GM12801 (cell line): Measurements from ENCODE around the gene MTG1.

Source experiments
- TF ChIP-seq, protein P1 (sequence below): IDR thresholded peaks from one replicate; pipeline ENCODE4 v1.5.1; 2011; ENCODE audit warnings: control low read depth; ENCODE audit not compliant: insufficient read length; ENCODE audit errors: extremely low read depth

The MTG1 gene

DNA sequence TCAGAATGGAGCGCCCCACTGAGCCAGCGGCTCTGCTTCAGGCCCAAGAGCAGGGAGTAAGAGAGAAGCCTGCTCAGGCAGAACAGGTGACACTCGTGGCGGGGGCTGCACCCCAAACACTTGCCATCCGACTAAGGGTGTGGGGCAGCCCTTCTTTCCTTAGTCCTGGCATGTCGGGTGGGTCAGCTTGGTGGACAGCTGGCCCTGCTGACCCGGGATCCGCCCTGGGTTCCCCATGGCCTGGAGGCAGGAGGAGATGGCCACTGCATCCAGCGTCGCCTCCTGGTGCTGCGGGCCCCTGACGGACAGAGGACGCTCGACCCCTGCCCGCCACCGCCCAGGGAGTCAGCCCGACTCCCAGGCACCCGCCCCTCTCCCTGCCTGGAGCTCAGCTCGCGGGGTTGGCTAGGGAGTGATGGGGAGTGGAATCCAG, 16.1 kb upstream of the MTG1 start:
- TF ChIP-seq, protein P1, sequence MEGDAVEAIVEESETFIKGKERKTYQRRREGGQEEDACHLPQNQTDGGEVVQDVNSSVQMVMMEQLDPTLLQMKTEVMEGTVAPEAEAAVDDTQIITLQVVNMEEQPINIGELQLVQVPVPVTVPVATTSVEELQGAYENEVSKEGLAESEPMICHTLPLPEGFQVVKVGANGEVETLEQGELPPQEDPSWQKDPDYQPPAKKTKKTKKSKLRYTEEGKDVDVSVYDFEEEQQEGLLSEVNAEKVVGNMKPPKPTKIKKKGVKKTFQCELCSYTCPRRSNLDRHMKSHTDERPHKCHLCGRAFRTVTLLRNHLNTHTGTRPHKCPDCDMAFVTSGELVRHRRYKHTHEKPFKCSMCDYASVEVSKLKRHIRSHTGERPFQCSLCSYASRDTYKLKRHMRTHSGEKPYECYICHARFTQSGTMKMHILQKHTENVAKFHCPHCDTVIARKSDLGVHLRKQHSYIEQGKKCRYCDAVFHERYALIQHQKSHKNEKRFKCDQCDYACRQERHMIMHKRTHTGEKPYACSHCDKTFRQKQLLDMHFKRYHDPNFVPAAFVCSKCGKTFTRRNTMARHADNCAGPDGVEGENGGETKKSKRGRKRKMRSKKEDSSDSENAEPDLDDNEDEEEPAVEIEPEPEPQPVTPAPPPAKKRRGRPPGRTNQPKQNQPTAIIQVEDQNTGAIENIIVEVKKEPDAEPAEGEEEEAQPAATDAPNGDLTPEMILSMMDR, result no peak

DNA sequence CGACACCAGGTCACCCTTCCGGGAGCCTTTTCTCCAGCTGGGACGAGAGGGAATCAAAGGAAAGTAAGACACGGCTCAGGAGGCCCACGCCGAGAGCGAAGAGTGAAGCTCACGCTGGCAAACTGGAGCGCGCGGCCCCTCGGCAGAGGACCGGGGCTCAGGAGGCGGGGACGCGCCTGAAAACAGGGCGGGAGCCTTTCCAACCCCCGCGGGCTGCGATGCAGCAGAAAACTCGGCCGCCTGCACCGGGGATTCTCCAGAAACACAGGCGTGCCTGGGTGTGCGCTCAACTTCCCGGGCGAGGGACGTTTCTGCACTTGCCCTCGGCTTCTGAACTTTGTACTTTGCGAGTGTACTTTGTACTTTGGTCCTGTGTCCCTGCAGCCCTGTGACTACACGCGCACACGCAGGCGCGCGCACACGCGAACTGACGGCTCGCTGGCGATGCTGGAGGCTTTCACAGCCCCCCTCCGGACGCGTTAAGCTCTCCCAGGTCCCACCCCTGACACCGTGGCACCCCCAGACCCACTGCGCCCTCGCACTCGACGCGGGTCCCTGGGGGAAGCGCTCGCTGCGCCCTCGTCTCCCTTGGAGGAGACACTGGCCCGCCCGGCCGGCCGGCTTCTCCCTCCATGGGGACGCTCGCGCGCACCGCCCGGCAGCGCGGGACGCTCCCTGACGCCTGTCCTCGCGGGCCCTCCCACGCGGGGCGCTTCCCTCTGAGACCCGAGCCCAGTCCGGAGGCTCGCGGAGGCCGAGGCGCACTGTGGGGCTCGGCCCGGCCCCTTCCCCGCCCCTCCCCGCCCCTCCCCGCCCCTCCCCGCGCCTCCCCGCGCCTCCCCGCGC, 15.5 kb upstream of the MTG1 start:
- TF ChIP-seq, protein P1, result no peak

DNA sequence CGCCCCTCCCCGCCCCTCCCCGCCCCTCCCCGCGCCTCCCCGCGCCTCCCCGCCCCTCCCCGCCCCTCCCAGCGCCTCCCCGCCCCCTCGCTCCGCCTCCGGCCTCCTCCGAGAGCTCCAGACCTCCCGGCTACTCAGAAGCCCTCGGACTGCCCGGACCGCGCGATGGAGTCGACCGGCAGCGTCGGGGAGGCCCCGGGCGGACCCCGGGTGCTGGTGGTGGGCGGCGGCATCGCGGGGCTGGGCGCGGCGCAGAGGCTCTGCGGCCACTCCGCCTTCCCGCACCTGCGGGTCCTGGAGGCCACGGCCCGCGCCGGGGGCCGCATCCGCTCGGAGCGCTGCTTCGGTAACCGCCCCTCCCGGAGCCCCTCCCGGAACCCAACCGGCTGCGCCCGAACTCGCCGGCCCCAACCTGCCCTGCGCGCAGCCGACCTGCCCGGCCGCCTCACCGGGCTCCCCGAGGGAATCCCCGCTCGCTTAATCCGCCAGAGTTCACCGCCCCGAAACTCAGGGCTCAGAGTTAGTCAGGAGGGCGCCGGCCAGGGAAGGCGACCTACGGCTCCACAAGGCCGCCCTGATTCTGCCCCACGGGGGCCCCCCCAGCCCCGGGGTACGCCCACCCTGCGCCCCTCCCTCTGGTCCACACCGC, 14.7 kb upstream of the MTG1 start, which contains the start of gene PAOX:
Gene PAOX (plus strand): TSS at position 111 of the 649 bp plus-strand sequence. CDS start 55 bp downstream, at position 166.
- TF ChIP-seq, protein P1, result no peak

DNA sequence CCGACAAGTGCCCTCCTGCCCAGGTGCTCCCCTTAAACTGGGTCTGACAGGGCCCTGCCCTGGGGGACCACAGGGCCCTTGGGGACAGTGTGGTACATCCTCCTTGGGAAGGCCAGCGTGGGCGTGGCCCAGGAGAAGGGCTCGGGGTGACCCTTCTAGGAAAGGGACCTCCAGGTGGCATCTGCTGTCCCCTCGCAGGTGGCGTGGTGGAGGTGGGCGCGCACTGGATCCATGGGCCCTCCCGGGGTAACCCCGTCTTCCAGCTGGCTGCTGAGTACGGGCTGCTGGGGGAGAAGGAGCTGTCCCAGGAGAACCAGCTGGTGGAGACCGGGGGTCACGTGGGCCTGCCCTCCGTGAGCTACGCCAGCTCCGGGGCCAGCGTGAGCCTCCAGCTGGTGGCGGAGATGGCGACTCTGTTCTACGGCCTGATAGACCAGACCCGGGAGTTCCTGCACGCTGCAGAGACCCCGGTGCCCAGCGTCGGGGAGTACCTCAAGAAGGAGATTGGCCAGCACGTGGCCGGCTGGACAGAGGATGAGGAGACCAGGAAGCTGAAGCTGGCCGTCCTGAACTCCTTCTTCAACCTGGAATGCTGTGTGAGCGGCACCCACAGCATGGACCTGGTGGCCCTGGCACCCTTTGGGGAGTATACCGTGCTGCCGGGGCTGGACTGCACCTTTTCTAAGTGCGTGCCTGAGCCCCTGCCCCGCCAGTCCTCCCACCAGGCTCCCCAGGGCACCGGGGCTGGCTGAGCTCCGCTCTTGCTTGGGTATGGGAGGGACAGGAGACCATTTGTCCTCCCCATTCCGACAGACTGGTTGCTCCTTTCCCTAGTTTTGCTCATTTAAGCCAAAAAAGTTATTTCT, 13.9 kb upstream of the MTG1 start:
- TF ChIP-seq, protein P1, result no peak

DNA sequence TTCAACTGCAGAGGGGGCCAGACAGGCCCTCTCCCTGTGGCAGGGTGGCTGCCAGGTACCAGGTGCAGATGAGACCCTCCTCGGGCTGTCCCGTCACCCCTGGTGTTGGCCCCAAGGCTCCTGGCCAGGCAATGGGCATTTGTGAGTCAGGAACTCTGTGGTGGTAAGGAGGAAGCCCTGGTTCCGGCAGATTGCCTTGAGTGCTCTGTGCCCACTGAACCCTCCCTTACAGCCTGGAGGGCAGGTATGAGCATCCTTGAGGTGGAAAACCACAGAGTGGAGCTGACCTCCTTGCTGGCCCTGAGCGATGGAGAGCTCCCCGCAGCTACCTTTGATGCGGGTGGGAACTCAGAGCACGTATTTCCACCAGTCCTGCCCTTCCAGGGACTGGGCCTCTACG, 12.9 kb upstream of the MTG1 start:
- TF ChIP-seq, protein P1, result no peak

DNA sequence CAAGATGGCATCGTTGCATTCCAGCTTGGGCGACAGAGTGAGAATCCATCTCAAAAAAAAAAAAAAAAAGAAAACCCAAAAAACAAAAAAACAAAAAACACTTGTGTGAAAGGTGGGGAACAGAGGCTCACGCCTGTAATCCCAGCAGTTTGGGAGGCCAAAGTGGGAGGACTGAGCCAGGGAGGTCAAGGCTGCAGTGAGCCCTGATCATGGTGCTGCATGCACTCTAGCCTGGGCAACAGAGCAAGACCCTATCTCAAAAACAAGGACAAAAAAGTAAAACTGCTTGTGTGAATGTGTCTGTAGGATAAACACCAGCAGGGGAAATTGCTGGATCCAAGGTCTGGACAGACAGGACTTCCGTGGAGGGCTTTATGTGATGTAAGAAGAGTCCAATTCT, 10.4 kb upstream of the MTG1 start:
- TF ChIP-seq, protein P1, result no peak

DNA sequence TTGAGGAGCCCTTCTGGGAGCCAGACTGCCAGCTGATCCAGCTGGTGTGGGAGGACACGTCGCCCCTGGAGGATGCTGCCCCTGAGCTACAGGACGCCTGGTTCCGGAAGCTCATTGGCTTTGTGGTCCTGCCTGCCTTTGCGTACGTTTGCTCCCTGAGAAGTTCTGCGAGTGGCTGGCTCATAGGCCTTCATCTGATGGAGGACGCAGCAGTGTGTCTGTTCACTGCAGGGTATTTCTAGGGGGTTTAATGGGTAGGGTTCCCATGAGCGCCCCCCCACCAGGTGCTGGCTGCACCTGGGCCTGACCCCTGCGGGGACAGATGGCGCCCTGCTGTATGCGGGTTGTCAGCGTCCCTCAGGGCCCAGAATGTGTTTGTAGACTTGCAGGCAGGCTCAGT, 9.9 kb upstream of the MTG1 start:
- TF ChIP-seq, protein P1, result no peak
